Panc1 (cell line): ENCODE data around the gene SYNPR.

Source experiments
- POLR2AphosphoS5 ChIP-seq: IDR thresholded peaks from 2 replicates; pipeline ENCODE4 v1.6.1; 2012; ENCODE audit warnings: mild to moderate bottlenecking, low read depth, low read length, moderate library complexity
- SIN3A ChIP-seq: IDR thresholded peaks from 2 replicates; pipeline ENCODE4 v1.6.1; 2012; ENCODE audit warnings: low read depth, mild to moderate bottlenecking, low read length, moderate library complexity, borderline replicate concordance; ENCODE audit not compliant: insufficient read depth
- TCF7L2 ChIP-seq: IDR thresholded peaks from 2 replicates; pipeline ENCODE4 v1.6.1; 2011; ENCODE audit warnings: mild to moderate bottlenecking, low read depth, low read length, inconsistent platforms
- TF ChIP-seq, protein P1 (sequence below): fragments of 450-650 bp; IDR thresholded peaks from 2 replicates; pipeline ENCODE4 v1.5.1; 2017; ENCODE audit warnings: mild to moderate bottlenecking

DNA sequence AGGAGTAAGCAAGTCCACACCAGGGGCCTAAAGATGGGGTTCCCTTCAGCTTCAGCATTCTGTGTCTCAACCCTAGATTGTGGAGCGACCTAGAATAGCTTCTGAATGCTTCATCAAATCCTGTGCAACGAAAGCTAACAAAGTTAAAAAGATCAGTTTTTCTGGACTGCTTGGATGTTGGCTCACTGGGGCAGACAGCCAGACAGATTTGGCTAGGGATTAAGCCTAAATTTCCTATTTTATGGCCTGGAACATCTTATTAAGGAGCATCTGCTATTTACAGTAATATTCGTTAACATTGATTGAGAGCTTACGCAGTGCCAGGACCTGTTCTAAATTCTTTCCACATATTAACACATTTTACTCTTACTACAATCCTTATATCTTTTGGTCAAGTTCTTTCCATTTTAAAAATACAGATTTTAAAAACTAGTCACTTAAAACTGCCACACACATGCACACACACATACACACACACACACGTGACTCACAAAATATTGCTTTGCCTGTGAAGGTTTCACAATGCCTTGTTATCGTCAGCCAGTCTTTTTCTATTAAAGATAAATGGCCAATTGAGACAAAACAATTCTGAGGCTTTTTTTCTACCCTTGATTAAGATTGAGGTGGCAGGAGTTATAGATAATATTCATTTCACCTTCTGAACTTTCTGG is 201.0 kb downstream of the SYNPR start:
- TF ChIP-seq SIN3A, result no peak
- TF ChIP-seq, protein P1, sequence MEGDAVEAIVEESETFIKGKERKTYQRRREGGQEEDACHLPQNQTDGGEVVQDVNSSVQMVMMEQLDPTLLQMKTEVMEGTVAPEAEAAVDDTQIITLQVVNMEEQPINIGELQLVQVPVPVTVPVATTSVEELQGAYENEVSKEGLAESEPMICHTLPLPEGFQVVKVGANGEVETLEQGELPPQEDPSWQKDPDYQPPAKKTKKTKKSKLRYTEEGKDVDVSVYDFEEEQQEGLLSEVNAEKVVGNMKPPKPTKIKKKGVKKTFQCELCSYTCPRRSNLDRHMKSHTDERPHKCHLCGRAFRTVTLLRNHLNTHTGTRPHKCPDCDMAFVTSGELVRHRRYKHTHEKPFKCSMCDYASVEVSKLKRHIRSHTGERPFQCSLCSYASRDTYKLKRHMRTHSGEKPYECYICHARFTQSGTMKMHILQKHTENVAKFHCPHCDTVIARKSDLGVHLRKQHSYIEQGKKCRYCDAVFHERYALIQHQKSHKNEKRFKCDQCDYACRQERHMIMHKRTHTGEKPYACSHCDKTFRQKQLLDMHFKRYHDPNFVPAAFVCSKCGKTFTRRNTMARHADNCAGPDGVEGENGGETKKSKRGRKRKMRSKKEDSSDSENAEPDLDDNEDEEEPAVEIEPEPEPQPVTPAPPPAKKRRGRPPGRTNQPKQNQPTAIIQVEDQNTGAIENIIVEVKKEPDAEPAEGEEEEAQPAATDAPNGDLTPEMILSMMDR, result no peak
- no peak for TF ChIP-seq TCF7L2
- no peak for TF ChIP-seq POLR2AphosphoS5
